Stimulated activated CD4-positive, alpha-beta T cell treated with anti-CD3 and anti-CD28 coated beads, TNF-alpha, amount 100 ng/mL, for 4 hours (primary cell): ENCODE measurements around the gene TGFBI.

ENCODE experiments used
- DNase-seq, 3 experiments: peaks; one replicate each; pipeline ENCODE4 v3.0.0-alpha.2; 2020; ENCODE audit warnings: low read depth in 3 of 3

The TGFBI gene

DNA sequence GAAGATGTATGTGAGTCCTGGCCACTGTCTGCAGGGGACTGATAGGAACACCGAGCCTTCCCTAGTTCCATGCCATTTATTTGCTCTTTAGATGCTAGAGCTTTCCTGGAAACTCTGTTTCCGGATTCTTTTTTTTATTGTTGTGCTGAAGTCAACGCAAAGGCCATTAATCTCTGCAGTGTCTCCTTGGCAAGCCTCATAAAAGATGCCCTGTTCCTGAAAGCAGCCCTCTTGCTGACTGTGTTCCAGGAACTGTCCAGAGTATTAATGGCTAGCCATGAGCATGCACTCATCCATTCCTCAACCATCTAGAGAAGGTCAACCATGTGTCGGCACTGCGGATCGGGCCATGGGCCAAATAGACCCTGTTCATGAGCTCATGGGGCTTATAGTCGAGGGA, 61.0 kb downstream of the TGFBI start:
- DNase-seq: no peak

DNA sequence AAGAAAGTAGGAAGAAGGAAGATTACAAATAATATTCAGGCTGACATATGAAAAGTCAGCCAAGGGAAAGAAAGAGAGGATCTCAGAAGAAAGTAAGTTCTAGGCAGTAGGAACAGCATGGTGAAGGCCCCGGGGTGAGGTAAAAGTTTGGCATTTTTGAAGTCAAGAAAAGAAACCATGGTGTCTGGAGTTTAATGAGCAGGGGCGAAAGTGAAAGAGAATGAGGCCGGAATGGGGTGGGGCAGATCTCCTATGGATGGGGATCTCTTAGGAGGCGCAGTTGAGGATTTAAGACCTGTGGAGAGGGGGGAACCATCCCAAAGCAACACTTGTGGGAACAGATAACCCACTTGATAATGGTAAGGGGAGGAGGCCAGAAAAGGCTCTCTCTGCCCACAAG, 61.5 kb downstream of the TGFBI start:
- no peak for DNase-seq

DNA sequence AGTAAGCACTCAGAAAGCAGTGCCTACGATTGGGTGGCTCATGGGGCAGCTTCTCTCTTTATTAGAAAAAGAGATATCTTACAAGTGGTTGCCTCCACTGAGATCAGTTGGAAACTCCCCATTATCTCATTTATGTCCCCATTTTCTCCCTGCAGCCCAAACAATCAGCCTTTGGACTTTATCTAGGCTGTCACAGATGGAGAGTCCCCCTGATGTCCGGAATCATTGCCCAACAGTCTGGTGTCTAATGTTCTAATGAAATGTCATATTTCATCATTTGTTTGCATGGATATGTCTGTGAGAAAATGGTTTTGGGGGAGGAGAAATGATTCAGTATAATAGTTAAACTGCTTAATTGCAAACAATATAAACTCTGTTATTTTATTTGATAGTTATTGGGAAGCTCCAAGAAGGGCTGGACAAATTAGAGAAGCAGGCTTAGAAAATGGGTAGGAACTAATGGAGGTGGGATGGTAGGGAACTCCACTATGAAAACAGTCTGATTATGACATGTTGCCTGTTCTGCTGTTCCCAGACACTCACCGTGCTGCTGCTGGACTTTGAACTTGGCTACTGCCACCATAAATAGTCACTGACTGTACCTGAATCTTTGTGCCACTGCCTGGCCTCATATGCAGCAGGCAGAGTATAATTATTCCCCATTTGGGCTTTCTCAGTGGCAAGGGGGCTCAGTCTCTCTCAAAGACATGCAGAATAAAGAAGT, 65.6 kb downstream of the TGFBI start:
- no peak for DNase-seq

DNA sequence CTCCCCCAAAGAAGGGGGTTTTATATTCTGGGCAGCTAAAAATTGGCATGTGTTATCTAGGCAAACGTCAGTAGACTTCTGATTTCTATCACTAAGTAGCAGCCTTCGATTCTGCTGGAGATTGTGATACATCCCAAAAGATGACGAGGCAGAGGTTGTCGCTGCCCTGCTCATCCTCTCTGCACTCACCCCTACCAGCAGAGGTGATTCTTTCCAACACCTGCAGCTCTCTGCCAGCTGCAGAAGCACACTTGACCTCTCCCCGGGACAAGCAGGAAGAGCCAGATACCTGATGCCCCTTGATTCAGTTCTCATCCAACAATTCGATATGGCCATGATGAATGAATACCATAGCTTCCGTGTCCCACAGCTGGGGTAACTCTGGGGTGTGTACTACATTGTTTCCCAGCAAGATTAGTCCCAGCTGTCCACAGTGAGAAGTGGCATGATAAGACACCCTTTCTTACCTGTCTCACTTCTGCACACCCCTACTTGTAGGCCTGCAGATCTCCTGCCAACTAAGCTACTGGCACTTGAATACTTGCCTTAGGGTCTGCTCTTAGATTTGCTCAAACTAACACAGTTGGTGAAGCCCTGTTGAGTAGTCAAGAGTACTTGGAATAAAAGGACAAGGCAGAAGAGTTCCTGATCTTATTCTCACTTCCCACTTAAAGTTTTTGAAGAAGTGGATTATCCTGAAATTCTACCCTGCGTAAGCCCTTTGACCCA, 66.3 kb downstream of the TGFBI start:
- DNase-seq: no peak

DNA sequence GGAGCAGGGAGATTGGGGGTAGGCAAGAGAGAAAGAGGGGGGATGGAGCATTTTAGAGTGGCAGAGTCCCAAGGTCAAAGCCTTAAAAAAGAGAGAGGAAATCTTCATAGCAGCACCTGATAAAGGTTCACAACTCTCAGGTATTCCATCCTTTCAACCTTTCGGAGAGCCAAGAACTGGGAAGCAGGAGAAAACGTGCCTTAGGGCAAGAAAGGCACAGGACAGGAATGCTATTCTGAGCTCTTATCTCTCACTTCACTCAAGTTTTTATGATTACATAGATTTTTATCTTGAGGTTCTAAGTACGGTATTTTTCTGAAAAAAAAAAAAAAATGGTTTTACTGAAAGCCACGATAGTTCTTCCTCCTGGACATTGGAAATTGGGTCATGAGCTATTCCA, 69.4 kb downstream of the TGFBI start:
- DNase-seq: no peak

DNA sequence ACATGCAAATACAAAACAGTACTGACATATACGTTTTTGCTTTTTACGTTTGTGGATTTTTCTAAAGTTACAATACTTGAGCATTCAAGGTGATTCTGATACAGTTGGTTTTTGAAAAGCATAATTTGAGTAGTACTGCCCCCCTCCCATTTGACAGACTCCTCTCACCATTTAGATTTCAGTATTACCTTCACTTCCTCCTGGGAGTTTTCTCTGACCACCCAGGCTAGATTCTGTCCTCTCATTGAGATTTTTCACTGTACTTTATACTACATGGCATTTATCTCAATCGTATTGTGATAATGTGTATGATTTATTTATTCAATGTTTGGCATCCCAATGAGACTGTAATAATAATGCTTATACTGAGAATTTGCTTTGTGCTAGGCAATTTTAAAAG, 71.1 kb downstream of the TGFBI start:
- no peak for DNase-seq

DNA sequence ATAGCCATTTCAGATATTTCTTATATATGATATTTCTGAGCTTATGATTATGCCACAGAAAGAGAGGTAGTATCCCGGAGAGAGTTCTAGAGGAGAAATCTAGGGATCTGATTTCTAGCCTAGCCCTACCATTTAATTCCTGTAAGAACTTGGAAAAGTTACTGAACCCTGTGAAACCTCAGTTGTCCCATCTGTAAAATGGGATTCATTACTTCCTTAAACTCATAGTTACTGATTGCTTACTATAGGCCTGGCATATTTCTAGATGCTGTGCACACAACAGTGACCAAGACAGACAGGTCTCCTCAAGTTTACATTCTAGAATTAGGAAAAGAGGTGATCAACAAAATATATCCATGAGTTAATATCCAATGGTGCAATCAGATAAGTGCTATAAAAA, 73.1 kb downstream of the TGFBI start:
- no peak for DNase-seq

DNA sequence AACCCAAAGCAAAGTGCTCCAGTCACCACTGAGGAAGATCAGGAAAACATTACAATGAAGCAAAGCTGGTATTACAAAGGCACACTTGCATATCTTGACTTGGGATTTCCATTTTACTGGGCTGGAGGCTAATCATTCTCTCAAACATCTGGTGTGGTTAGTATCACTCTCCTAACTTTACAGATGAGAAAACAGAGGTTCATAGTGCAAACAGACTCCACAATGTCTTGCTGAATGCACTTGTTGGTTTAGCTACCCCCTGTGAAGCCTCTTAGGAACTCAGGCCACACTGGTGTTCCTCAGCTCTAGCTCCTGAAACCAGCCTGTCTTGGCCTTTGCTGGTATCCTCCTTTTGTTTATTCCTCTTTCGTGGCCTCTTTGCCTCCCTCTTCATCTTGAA, 74.3 kb downstream of the TGFBI start:
- no peak for DNase-seq

DNA sequence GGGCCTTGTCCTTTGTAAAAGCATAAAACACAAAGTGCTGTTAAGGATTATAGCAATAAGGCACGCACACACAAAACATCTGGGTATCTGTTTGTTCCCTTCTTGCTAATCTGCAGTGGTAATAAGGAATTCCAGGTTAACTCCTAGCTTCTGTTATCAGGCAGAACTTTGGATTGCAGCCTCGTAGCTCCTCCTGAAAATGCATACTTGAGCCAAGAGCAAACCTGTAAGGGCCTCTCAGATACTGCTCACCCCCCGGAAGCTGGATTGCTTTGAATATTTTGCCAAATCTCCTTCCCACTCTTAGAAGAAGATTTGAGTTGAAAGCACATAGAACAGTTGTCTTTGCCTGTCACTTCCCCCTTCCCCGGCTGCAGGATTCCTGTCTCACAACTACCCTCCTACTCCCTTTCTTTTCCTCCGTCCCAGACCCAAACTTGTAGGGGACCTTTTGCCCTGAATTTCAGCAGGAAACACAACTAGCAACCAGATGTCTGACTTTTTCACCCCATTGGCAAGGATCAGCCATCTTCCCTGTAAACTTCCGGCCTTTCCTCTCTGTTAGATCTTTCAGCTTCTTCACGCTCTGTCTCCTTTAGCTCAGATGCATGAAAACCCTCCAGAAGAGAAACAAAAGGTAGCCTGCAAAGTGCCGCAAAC, 75.6 kb downstream of the TGFBI start:
- DNase-seq: no peak

DNA sequence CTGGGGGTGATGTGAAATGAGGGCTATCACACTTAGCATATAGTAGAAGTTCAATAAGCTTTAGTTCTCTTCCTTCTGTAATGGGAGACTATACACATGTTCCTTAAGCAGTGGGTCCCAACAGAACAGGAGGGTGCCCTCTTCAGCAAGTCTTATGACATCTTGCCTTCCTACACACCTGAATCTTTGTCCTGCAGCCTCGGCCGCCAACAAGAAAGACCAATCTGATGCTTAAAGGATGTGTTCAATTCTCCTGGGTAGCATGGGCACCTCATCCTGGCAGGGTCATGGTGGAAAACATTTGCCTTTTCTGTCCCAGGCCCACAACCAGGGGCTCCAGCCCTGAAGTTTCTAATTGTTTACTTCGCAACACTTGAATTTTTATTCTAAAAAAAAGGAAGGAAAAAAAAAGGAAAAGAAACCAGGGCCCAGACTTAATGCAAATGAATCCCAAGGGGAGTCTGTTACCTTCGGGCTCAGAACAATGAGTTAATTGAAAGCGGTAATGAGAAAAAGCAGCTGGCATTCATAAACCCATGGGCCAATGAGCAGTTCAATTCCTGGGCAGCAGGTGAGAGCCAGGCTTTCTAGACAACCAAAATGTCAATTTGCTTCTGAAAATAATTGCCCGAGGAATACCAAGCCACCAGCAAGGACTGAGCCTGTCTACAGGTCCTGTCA, 77.7 kb downstream of the TGFBI start:
- no peak for DNase-seq

DNA sequence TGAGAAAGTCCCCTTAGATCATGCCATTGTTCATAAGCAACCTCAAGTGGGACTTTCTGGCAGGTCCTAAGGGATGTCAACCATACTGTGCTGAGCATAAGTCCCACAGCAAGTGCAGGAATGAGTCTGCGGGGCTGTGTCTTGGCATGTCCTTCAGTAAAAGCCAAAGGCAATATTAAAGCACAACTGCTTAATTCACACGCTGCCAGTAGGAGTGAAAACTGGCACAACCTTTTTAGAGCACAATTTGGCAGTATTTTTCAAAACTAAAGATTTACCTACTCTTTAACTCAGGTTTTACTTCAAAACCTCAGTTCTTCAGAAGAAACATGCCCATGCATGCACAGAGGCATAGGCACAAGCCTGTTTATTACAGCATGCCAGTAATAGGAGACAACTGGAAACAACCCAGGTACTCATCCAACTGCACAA, 79.4 kb downstream of the TGFBI start:
- DNase-seq: no peak

DNA sequence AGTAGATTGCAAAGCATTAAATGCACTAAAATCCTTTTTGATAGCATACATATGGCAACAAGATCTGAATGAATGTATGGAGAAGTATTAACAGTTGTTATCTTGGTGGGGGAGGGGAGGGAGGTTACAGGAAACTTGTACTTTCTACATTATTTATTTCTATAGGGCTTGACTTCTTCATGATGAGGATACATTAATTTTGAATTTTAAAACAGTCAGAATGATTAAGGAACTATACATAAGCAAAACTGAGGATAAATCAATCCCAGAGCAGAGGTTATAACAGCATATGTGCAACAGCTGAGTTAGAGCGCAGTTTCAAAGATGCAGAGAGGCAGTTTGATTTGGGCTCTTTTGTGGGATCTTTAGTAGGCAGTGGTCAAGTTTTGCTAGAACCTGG, 80.0 kb downstream of the TGFBI start:
- DNase-seq: no peak

DNA sequence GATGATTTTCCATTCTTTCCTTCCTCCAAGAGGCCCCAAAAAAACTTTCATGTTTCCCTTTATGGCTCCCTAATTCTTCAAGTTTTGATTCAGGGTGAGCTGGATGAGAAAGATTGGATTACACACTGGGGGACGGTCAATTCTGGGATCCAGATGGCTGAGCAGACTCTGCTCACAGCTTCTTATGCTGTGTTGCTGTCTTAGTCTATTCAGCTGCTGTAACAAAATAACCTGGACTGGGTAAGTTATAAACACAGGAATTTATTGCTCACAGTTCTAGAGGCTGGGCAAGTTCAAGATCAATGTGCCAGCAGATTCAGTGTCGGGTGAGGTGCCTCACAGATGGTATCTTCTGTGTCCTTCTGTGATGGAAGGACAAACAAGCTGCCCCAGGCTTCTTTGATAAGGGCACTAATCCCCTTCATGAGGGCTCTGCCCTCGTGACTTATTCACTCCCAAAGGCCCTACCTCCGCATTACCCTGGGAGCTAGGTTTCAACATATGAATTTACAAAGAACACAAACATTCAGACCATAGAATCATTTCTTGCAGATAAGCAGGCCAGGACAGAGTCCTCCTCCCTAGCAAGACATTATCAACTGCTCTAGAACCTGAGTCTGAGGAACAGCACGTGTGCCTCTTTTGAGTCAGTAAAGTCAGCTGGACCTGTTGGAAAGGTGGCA, 80.8 kb downstream of the TGFBI start:
- DNase-seq: no peak
